NOMO-1 treated with DMSO at 0.1 percent for 48 hours (cell line): ENCODE data around the gene ABI2.
"Not testable (repeated sequence)": the region's sequence is repeated elsewhere in the genome, so short reads cannot be mapped to it uniquely, and the experiment has no call there.

ENCODE experiments used
- DNase-seq: peaks from one replicate; lab custom pipeline; 2025; ENCODE audit not compliant: unreplicated experiment; lab: John Stamatoyannopoulos, UW

Gene ABI2

GRCh38 chr2:203354966-203355365, 26.8 kb downstream of the ABI2 start:
- DNase-seq = no peak

GRCh38 chr2:203359450-203359849, 31.3 kb downstream of the ABI2 start:
- DNase-seq = no peak

- no peak for DNase-seq
These were observed 32.7 kb downstream of the ABI2 start for GRCh38 chr2:203360833-203361430.

GRCh38 chr2:203361495-203361894, 33.3 kb downstream of the ABI2 start:
- peak; percentile 20 for DNase-seq

GRCh38 chr2:203361922-203362321, 33.7 kb downstream of the ABI2 start:
- no peak for DNase-seq

GRCh38 chr2:203366639-203367466, 38.7 kb downstream of the ABI2 start:
- DNase-seq = no peak

GRCh38 chr2:203372706-203373105, 44.5 kb downstream of the ABI2 start:
- not testable (repeated sequence) for DNase-seq

- DNase-seq = no peak
These were observed 48.0 kb downstream of the ABI2 start for GRCh38 chr2:203376173-203376572.

GRCh38 chr2:203379156-203379555, 51.0 kb downstream of the ABI2 start:
- no peak for DNase-seq

GRCh38 chr2:203383038-203383437, 54.8 kb downstream of the ABI2 start:
- no peak for DNase-seq

- not testable (repeated sequence) for DNase-seq
These were observed 60.0 kb downstream of the ABI2 start for GRCh38 chr2:203388153-203388552.

- no peak for DNase-seq
These were observed 66.5 kb downstream of the ABI2 start for GRCh38 chr2:203394519-203395227.

GRCh38 chr2:203395858-203396257, 67.7 kb downstream of the ABI2 start:
- no peak for DNase-seq

- no peak for DNase-seq
These were observed 68.5 kb downstream of the ABI2 start for GRCh38 chr2:203396667-203397066.

- no peak for DNase-seq
These were observed 70.8 kb downstream of the ABI2 start for GRCh38 chr2:203399031-203399430.

- no peak for DNase-seq
These were observed 72.8 kb downstream of the ABI2 start for GRCh38 chr2:203400805-203401585.

- no peak for DNase-seq
These were observed 76.8 kb downstream of the ABI2 start for GRCh38 chr2:203404996-203405395.

- no peak for DNase-seq
These were observed 79.3 kb downstream of the ABI2 start for GRCh38 chr2:203407496-203407895.

- DNase-seq = no peak
These were observed 84.5 kb downstream of the ABI2 start for GRCh38 chr2:203412546-203413331.

GRCh38 chr2:203413796-203414195, 85.6 kb downstream of the ABI2 start:
- DNase-seq = no peak
